HCT116 (cell line): Measurements from ENCODE around the gene NCOR1. TPM values are rescaled to one million over a fixed set of nuclear protein-coding genes. Genes with fewer than 3 reads are reported as not detected.

ENCODE experiments used
- ATAC-seq: fragments of 200-7000 bp; cut with Tn5 transposase; 2 replicates; pipeline ENCODE4 v1.9.1; 2020; ENCODE audit warnings: mild to moderate bottlenecking, moderate library complexity
- BruUV-seq: library from RNA; stranded (reverse); fragments of 400-500 nt; replicated peaks from 2 replicates; lab custom pipeline; 2021; lab: Mats Ljungman, UMichigan
- CTCF ChIA-PET: fragments of 300-600 bp; sonication (Branson Sonifier 250); formaldehyde crosslinking; loops from one replicate; lab custom pipeline; 2021; ENCODE audit warnings: antibody characterized with exemption; lab: Charles Lee
- POLR2A ChIA-PET: fragments of 300-600, 350-600 bp; sonication (Branson Sonifier 250); formaldehyde crosslinking; loops from one replicate; lab custom pipeline; 2021; ENCODE audit warnings: antibody characterized with exemption; lab: Charles Lee
- RAD21 ChIA-PET, 2 experiments: fragments of 300-600 bp; sonication (Branson Sonifier 250); formaldehyde crosslinking; loops; one replicate each; lab custom pipeline; 2023; ENCODE audit warnings: low total read pairs in 2 of 2; ENCODE audit not compliant: uncharacterized antibody in 2 of 2, unreplicated experiment in 2 of 2, low non-redundant PET in 1 of 2; lab: Charles Lee
- DNase-seq: peaks from one replicate; pipeline ENCODE4 v3.0.0-alpha.2; 2010; ENCODE audit warnings: low read depth, low spot score
- H2AFZ ChIP-seq: fragments of 200-600 bp; shearing (Covaris generic), sonication (generic); 2 replicates; pipeline ENCODE4 v1.6.1; 2017; ENCODE audit warnings: low read depth, mixed run types, mixed read lengths, antibody characterized with exemption, low read length; ENCODE audit not compliant: poor library complexity, severe bottlenecking
- H3K27ac ChIP-seq: 2 replicates; pipeline ENCODE4 v1.5.1; 2012; ENCODE audit warnings: low read depth, low read length
- H3K27me3 ChIP-seq: fragments of 200-600 bp; sonication (generic); 2 replicates; pipeline ENCODE4 v1.6.1; 2016; ENCODE audit warnings: mixed run types, low read length, mixed read lengths; ENCODE audit not compliant: insufficient read depth
- H3K36me3 ChIP-seq, 2 experiments: fragments of 200-500 bp in 1 of 2; fragments of 200-600 bp in 1 of 2; sonication (Bioruptor generic) in 1 of 2; sonication (generic) in 1 of 2; 2 replicates each; pipeline versions ENCODE4 v1.5.1 to v1.6.1; 2014 to 2016; ENCODE audit warnings: low read length in 2 of 2, inconsistent platforms in 1 of 2, mixed read lengths in 1 of 2, mixed run types in 1 of 2; ENCODE audit not compliant: insufficient read depth in 2 of 2, control insufficient read depth in 1 of 2
- H3K4me1 ChIP-seq, 2 experiments: fragments of 200-600 bp in 1 of 2; sonication (generic) in 1 of 2; 2 replicates each; pipeline versions ENCODE4 v1.5.1 to v1.6.1; 2012 to 2017; ENCODE audit warnings: low read length in 2 of 2, inconsistent platforms in 1 of 2, mild to moderate bottlenecking in 1 of 2, mixed read lengths in 1 of 2, mixed run types in 1 of 2, moderate library complexity in 1 of 2; ENCODE audit not compliant: insufficient read depth in 2 of 2, control insufficient read depth in 1 of 2
- H3K4me2 ChIP-seq: fragments of 200-600 bp; sonication (generic); 2 replicates; pipeline ENCODE4 v1.6.1; 2017; ENCODE audit warnings: mixed run types, low read length, mixed read lengths
- H3K4me3 ChIP-seq, 2 experiments: fragments of 200-600 bp in 1 of 2; sonication (generic) in 1 of 2; replicated peaks in 1 of 2; 2 replicates each; pipeline ENCODE4 v1.5.1; 2011 to 2016; ENCODE audit warnings: low read length in 2 of 2, control low read depth in 1 of 2, low read depth in 1 of 2, mild to moderate bottlenecking in 1 of 2, mixed read lengths in 1 of 2, mixed run types in 1 of 2
- H3K79me2 ChIP-seq: fragments of 200-600 bp; sonication (generic); 2 replicates; pipeline ENCODE4 v1.6.1; 2017; ENCODE audit warnings: mild to moderate bottlenecking, mixed run types, low read length, moderate library complexity, mixed read lengths; ENCODE audit not compliant: insufficient read depth
- H3K9ac ChIP-seq: fragments of 200-600 bp; sonication (generic); 2 replicates; pipeline ENCODE4 v1.6.1; 2016; ENCODE audit warnings: low read length, mixed read lengths
- H3K9me2 ChIP-seq: fragments of 200-600 bp; sonication (generic), shearing (Covaris generic); 2 replicates; pipeline ENCODE4 v1.6.1; 2017; ENCODE audit warnings: mixed run types, mild to moderate bottlenecking, moderate library complexity; ENCODE audit not compliant: insufficient read depth
- H3K9me3 ChIP-seq, 2 experiments: fragments of 200-500 bp in 1 of 2; fragments of 200-600 bp in 1 of 2; sonication (Bioruptor generic) in 1 of 2; sonication (generic) in 1 of 2; 2 replicates each; pipeline ENCODE4 v1.6.1; 2014 to 2017; ENCODE audit warnings: low read length in 2 of 2, mixed read lengths in 2 of 2, inconsistent platforms in 1 of 2, low read depth in 1 of 2, mild to moderate bottlenecking in 1 of 2, mixed run types in 1 of 2, moderate library complexity in 1 of 2; ENCODE audit not compliant: control insufficient read depth in 1 of 2, insufficient read depth in 1 of 2
- H4K20me1 ChIP-seq: fragments of 200-600 bp; sonication (generic), shearing (Covaris generic); 2 replicates; pipeline ENCODE4 v1.6.1; 2017; ENCODE audit warnings: mixed run types, mild to moderate bottlenecking, moderate library complexity; ENCODE audit not compliant: insufficient read depth
- ATF3 ChIP-seq: IDR thresholded peaks from 2 replicates; pipeline ENCODE4 v1.6.1; 2012
- CBX3 ChIP-seq: IDR thresholded peaks from 2 replicates; pipeline ENCODE4 v1.6.1; 2012; ENCODE audit warnings: low read depth
- CEBPB ChIP-seq: IDR thresholded peaks from 2 replicates; pipeline ENCODE4 v1.6.1; 2012; ENCODE audit warnings: low read depth
- CTCF ChIP-seq, 3 experiments: fragments of 200-600 bp in 1 of 3; sonication (generic) in 1 of 3; IDR thresholded peaks in 2 of 3; conservative IDR thresholded peaks in 1 of 3; 2 replicates each; pipeline ENCODE4 v1.5.1; 2012 to 2017; ENCODE audit warnings: low read depth in 2 of 3, low read length in 2 of 3, antibody characterized with exemption in 1 of 3, borderline replicate concordance in 1 of 3, control low read depth in 1 of 3, mild to moderate bottlenecking in 1 of 3, mixed read lengths in 1 of 3, mixed run types in 1 of 3, moderate library complexity in 1 of 3; ENCODE audit not compliant: insufficient read depth in 1 of 3
- ELF1 ChIP-seq: IDR thresholded peaks from 2 replicates; pipeline ENCODE4 v1.6.1; 2012; ENCODE audit warnings: low read depth, borderline replicate concordance
- EZH2 ChIP-seq: fragments of 200-600 bp; sonication (generic); IDR thresholded peaks from 2 replicates; pipeline ENCODE4 v1.6.1; 2017; ENCODE audit warnings: antibody characterized with exemption, mixed run types
- EZH2phosphoT487 ChIP-seq: fragments of 200-600 bp; IDR thresholded peaks from 2 replicates; pipeline ENCODE4 v1.6.1; 2018; ENCODE audit warnings: antibody characterized with exemption, borderline replicate concordance
- FOSL1 ChIP-seq: IDR thresholded peaks from 2 replicates; pipeline ENCODE4 v1.6.1; 2012; ENCODE audit warnings: low read depth
- MAX ChIP-seq: IDR thresholded peaks from 2 replicates; pipeline ENCODE4 v1.6.1; 2012
- POLR2A ChIP-seq: IDR thresholded peaks from 2 replicates; pipeline ENCODE4 v1.7.0; 2011; ENCODE audit warnings: borderline replicate concordance; ENCODE audit not compliant: insufficient read depth, insufficient read length; ENCODE audit errors: extremely low read depth
- POLR2AphosphoS5 ChIP-seq: IDR thresholded peaks from 2 replicates; pipeline ENCODE4 v1.6.1; 2011; ENCODE audit warnings: mild to moderate bottlenecking, low read depth, low read length, moderate library complexity
- RAD21 ChIP-seq: IDR thresholded peaks from 2 replicates; pipeline ENCODE4 v1.6.1; 2012; ENCODE audit warnings: low read depth, mild to moderate bottlenecking
- SIN3A ChIP-seq: IDR thresholded peaks from 2 replicates; pipeline ENCODE4 v1.6.1; 2012; ENCODE audit warnings: low read depth
- SP1 ChIP-seq: IDR thresholded peaks from 2 replicates; pipeline ENCODE4 v1.6.1; 2012; ENCODE audit warnings: low read depth
- SRF ChIP-seq: IDR thresholded peaks from 2 replicates; pipeline ENCODE4 v1.6.1; 2012; ENCODE audit warnings: low read depth
- TCF7L2 ChIP-seq: IDR thresholded peaks from 2 replicates; pipeline ENCODE4 v1.7.0; 2011; ENCODE audit warnings: borderline replicate concordance, inconsistent platforms; ENCODE audit not compliant: insufficient read depth, insufficient read length; ENCODE audit errors: extremely low read depth
- YY1 ChIP-seq: IDR thresholded peaks from 2 replicates; pipeline ENCODE4 v1.6.1; 2011; ENCODE audit warnings: low read length, low read depth, moderate library complexity, mild to moderate bottlenecking; ENCODE audit not compliant: insufficient replicate concordance; ENCODE audit errors: extremely low read depth
- intact Hi-C: fragments of 100-400 bp; cut with micrococcal nuclease; formaldehyde crosslinking; loops from 2 replicates; pipeline ENCODE4 v1.10.0; 2022
- total RNA-seq: library from RNA; stranded (reverse); gene quantifications from one replicate; pipeline ENCODE4 v1.2.1, GENCODE V29; 2021; ENCODE audit not compliant: unreplicated experiment

Gene NCOR1
- total RNA-seq, 1 experiment from 2014 or later, result 43.7 TPM

- no peak overlapping the region for H3K9ac ChIP-seq
- ChIA-PET POLR2A (no interaction called here), RAD21 (no interaction called here), CTCF (no interaction called here)
- H3K36me3 ChIP-seq, result peaks cover 16 to 18% of the 10 kb centered on the region in 2 experiments; a peak in 3 of 4 replicates
- H3K9me3 ChIP-seq, result no peaks in the 10 kb centered on the region
- H2AFZ ChIP-seq, result no peak overlapping the region
- no peak for TF ChIP-seq EZH2
- TF ChIP-seq RAD21, result no peak
- no peak for TF ChIP-seq TCF7L2
- no peak for TF ChIP-seq ATF3
- no peak for TF ChIP-seq CBX3
- TF ChIP-seq POLR2A, result no peak
- TF ChIP-seq YY1, result no peak
- no peak for TF ChIP-seq SIN3A
- no peak for TF ChIP-seq EZH2phosphoT487
- no peak for TF ChIP-seq MAX
- TF ChIP-seq SP1, result no peak
- no peak for TF ChIP-seq SRF
- no peak for TF ChIP-seq CTCF (IDR thresholded peaks at IDR 0.05 in 2 of 3, conservative IDR thresholded peaks at IDR 0.05 in 1 of 3; ENCODE audit: borderline replicate concordance in 1 of 3, insufficient read depth in 1 of 3, low read depth in 2 of 3, low read length in 2 of 3)
- no peak for TF ChIP-seq POLR2AphosphoS5
- no peak for TF ChIP-seq FOSL1
- TF ChIP-seq CEBPB, result no peak
- no peak for TF ChIP-seq ELF1
- DNase-seq (no peak), ATAC-seq (no peak)
- H3K79me2 ChIP-seq, result peaks cover 6% of the 10 kb centered on the region; the same call in 1 of the 2 replicates
- H3K4me1 ChIP-seq, result no peaks in the 10 kb centered on the region
- H4K20me1 ChIP-seq, result no peaks in the 10 kb centered on the region
- H3K27ac ChIP-seq, result no peak overlapping the region
- H3K9me2 ChIP-seq, result no peaks in the 10 kb centered on the region
- intact Hi-C loops, result no loop called here
- no peak overlapping the region for H3K4me3 ChIP-seq
- BruUV-seq, result no TSS peak
- H3K4me2 ChIP-seq, result no peak overlapping the region
- no peaks in the 10 kb centered on the region for H3K27me3 ChIP-seq
Measured at GRCh38 chr17:16122697-16123434, 92.5 kb downstream of the NCOR1 start.
